ENCODE results near the gene PIEZO2.

- no peak for TF ChIP-seq CTCF (IDR thresholded peaks at IDR 0.05; ENCODE audit: poor library complexity, severe bottlenecking)
- TF ChIP-seq POLR2AphosphoS5 (IDR thresholded peaks at IDR 0.05) = no peak
- no peak for TF ChIP-seq RAD21 (conservative IDR thresholded peaks at IDR 0.05)
- no peak for TF ChIP-seq SMC3 (conservative IDR thresholded peaks at IDR 0.05; ENCODE audit: poor library complexity)
Observed at GRCh38 chr18:11176481-11176881, 27.1 kb upstream of the PIEZO2 start.
